Gastroesophageal sphincter (tissue), 4 donors: ENCODE results near the gene RHBDD1. TPM values are rescaled to one million over a fixed set of nuclear protein-coding genes. Genes with fewer than 3 reads are reported as not detected.

ENCODE experiments used
- ATAC-seq: fragments of 150-250 bp; one replicate; pipeline ENCODE4 v1.9.1; 2016; ENCODE audit warnings: mild to moderate bottlenecking, moderate library complexity
- H3K27ac ChIP-seq, 4 donors: fragments of 200-600 bp; sonication (generic) in 3 of 4; 1 replicate in 3 of 4; 2 replicates in 1 of 4; pipeline ENCODE4 v1.5.1; 2016 to 2019
- H3K27me3 ChIP-seq: fragments of 200-600 bp; sonication (generic); one replicate; pipeline ENCODE4 v1.5.1; 2019
- H3K36me3 ChIP-seq, 2 donors: fragments of 200-600 bp; sonication (generic); one replicate each; pipeline ENCODE4 v1.5.1; 2019; ENCODE audit warnings: control low read depth in 1 of 2
- H3K4me1 ChIP-seq, 3 donors: fragments of 200-600 bp; sonication (generic); 1 replicate in 2 of 3; 2 replicates in 1 of 3; pipeline ENCODE4 v1.5.1; 2016 to 2019; ENCODE audit warnings: control low read depth in 2 of 3
- H3K4me3 ChIP-seq, 2 donors: fragments of 200-600 bp; sonication (generic); one replicate each; pipeline ENCODE4 v1.5.1; 2019; ENCODE audit warnings: mild to moderate bottlenecking in 1 of 2, moderate library complexity in 1 of 2
- H3K9me3 ChIP-seq, 3 donors: fragments of 200-600 bp; sonication (generic); one replicate each; pipeline ENCODE4 v1.5.1; 2017 to 2019; ENCODE audit warnings: control low read depth in 2 of 3
- CTCF ChIP-seq, 4 experiments: fragments of 200-600 bp in 2 of 4; fragments of 450-650 bp in 2 of 4; sonication (generic) in 1 of 4; IDR thresholded peaks; one replicate each; pipeline ENCODE4 v1.5.1; 2017 to 2019; ENCODE audit warnings: antibody characterized with exemption in 4 of 4, mild to moderate bottlenecking in 2 of 4, moderate library complexity in 2 of 4
- EP300 ChIP-seq: sonication (generic); formaldehyde crosslinking; IDR thresholded peaks from one replicate; pipeline ENCODE4 v1.6.1; 2017; ENCODE audit warnings: antibody characterized with exemption, mild to moderate bottlenecking
- POLR2A ChIP-seq, 2 donors: fragments of 450-650 bp; IDR thresholded peaks; one replicate each; pipeline ENCODE4 v1.6.1; 2017; ENCODE audit warnings: antibody characterized with exemption in 2 of 2, mild to moderate bottlenecking in 2 of 2, moderate library complexity in 1 of 2
- POLR2AphosphoS5 ChIP-seq: sonication (generic); formaldehyde crosslinking; IDR thresholded peaks from one replicate; pipeline ENCODE4 v1.6.1; 2017; ENCODE audit warnings: antibody characterized with exemption
- WGBS, 2 donors: methylation state at CpG; one replicate each; pipeline ENCODE4 v1.1.5; 2018; ENCODE audit warnings: low coverage in 1 of 2; 5-methylcytosine and 5-hydroxymethylcytosine counted together
- total RNA-seq, 4 donors: library from RNA; depleted of rRNA; stranded (reverse); fragments of >200 nt; gene quantifications; one replicate each; pipeline ENCODE4 v1.1.0, GENCODE V29; 2016

RHBDD1 gene
- total RNA-seq, 4 donors from 2014 or later = 22.2 to 35.2 (median 24.7) TPM

GRCh38 chr2:226993171-226993570 is 157.3 kb downstream of the RHBDD1 start:
- Histone ChIP-seq H3K36me3 (peaks cover 0 to 32% of the 10 kb centered on the region in 2 donors), H3K9me3 (no peaks in the 10 kb centered on the region), H3K4me3 (no peak overlapping the region), H3K27ac (no peak overlapping the region), H3K4me1 (no peaks in the 10 kb centered on the region), H3K27me3 (no peaks in the 10 kb centered on the region)
- 50 to 90% methylated on average over 2 to 4 of the region's 4 CpGs for WGBS, 2 donors
- no peak for ATAC-seq
- TF ChIP-seq EP300 = no peak
- TF ChIP-seq POLR2AphosphoS5 = no peak
- no peak for TF ChIP-seq CTCF (IDR thresholded peaks at IDR 0.05)
- no peak for TF ChIP-seq POLR2A (IDR thresholded peaks at IDR 0.05)

GRCh38 chr2:226994775-226995174 is 158.9 kb downstream of the RHBDD1 start:
- no peaks in the 10 kb centered on the region for H3K9me3 ChIP-seq
- 87 to 100% methylated on average over 3 to 4 of the region's 4 CpGs for WGBS, 2 donors
- H3K4me3 ChIP-seq = no peak overlapping the region
- H3K27me3 ChIP-seq = no peaks in the 10 kb centered on the region
- TF ChIP-seq CTCF (IDR thresholded peaks at IDR 0.05) = no peak
- TF ChIP-seq EP300 = no peak
- peaks cover 0 to 48% of the 10 kb centered on the region in 2 donors for H3K36me3 ChIP-seq
- ATAC-seq = no peak
- no peaks in the 10 kb centered on the region for H3K4me1 ChIP-seq
- H3K27ac ChIP-seq = no peak overlapping the region

- Histone ChIP-seq H3K27ac (no peak overlapping the region), H3K4me1 (no peaks in the 10 kb centered on the region), H3K36me3 (peaks cover 0 to 56% of the 10 kb centered on the region in 2 donors), H3K9me3 (no peaks in the 10 kb centered on the region), H3K4me3 (no peak overlapping the region), H3K27me3 (no peaks in the 10 kb centered on the region)
- ATAC-seq = no peak
- TF ChIP-seq CTCF (IDR thresholded peaks at IDR 0.05) (no peak), POLR2AphosphoS5 (no peak), POLR2A (IDR thresholded peaks at IDR 0.05) (no peak), EP300 (no peak)
- WGBS, 2 donors = 86 to 94% methylated on average over 5 to 7 of the region's 15 CpGs
Measured at GRCh38 chr2:226995625-226996041, 159.8 kb downstream of the RHBDD1 start.

- no peak overlapping the region for H3K27ac ChIP-seq
- no peaks in the 10 kb centered on the region for H3K4me1 ChIP-seq
- no peak for ATAC-seq
- TF ChIP-seq POLR2AphosphoS5 (no peak), EP300 (no peak), CTCF (IDR thresholded peaks at IDR 0.05) (no peak)
- H3K4me3 ChIP-seq = no peak overlapping the region
- H3K9me3 ChIP-seq = no peaks in the 10 kb centered on the region
- H3K27me3 ChIP-seq = no peaks in the 10 kb centered on the region
- 80 to 94% methylated on average over 2 of the region's 2 CpGs for WGBS, 2 donors
- H3K36me3 ChIP-seq = peaks cover 0 to 58% of the 10 kb centered on the region in 2 donors
Measured at GRCh38 chr2:226999661-227000060, 163.8 kb downstream of the RHBDD1 start.

- no peaks in the 10 kb centered on the region for H3K4me1 ChIP-seq
- H3K27ac ChIP-seq = no peak overlapping the region
- WGBS, 2 donors = 91 to 100% methylated on average over 1 to 2 of the region's 2 CpGs
- no peaks in the 10 kb centered on the region for H3K9me3 ChIP-seq
- TF ChIP-seq CTCF (IDR thresholded peaks at IDR 0.05) = no peak
- no peak for TF ChIP-seq EP300
- TF ChIP-seq POLR2A (IDR thresholded peaks at IDR 0.05) = no peak
- TF ChIP-seq POLR2AphosphoS5 = no peak
- peaks cover 0 to 58% of the 10 kb centered on the region in 2 donors for H3K36me3 ChIP-seq
- no peak for ATAC-seq
- no peak overlapping the region for H3K4me3 ChIP-seq
- no peaks in the 10 kb centered on the region for H3K27me3 ChIP-seq
Measured at GRCh38 chr2:227000123-227000522, 164.3 kb downstream of the RHBDD1 start.
